ENCODE measurements around the gene SULT4A1. TPM values are rescaled to one million over a fixed set of nuclear protein-coding genes. Genes with fewer than 3 reads are reported as not detected.

The SULT4A1 gene
- total RNA-seq, 1 donor from 2014 or later = 5.9 TPM

DNA sequence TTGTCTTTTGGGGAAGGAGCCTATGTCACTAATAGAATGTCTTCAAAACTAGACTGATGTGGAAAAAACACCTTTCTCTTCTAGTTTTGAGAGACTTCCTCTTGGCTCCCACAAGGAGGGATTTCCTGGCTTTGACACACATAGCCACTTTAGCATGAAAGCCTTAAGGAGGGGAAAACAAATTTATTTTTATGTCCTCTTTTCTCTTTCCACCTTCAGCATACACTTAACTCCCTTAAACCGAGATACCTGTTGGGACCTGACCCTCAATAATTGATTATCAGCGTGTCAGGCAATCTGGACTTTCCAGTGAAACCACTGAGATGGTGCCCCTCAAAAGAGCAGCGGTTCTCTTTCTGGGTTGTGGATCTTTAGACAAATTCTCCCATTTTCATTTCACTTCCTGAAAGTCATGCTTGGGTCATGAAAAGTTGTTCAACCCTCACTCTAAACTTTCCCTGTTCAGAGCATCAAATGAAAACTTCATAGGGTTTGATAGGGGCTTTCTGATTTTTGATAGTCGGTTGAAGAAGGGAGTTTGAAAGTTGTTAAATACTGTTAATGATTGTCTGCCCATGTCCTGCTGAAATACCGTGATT lies 59.3 kb downstream of the SULT4A1 start:
- H2AFZ ChIP-seq (ENCODE audit: low read depth, low read length) = no peak overlapping the region
- Mint-ChIP-seq H3K36me3 (ENCODE audit: low read depth, unreplicated experiment) (peaks cover 4% of the 10 kb centered on the region), H3K4me1 (ENCODE audit: low read depth, unreplicated experiment) (no peaks in the 10 kb centered on the region), H3K27me3 (ENCODE audit: low read depth, unreplicated experiment) (peaks cover 7% of the 10 kb centered on the region), H3K9me3 (ENCODE audit: unreplicated experiment) (peaks cover 3% of the 10 kb centered on the region), H3K4me3 (ENCODE audit: unreplicated experiment) (no peak overlapping the region), H3K27ac (ENCODE audit: unreplicated experiment) (no peak overlapping the region)
- H3K4me2 ChIP-seq (ENCODE audit: low read length) = no peak overlapping the region
- no peaks in the 10 kb centered on the region for H3K27me3 ChIP-seq (ENCODE audit: insufficient read depth, low read length)
- H3K9me3 ChIP-seq (ENCODE audit: insufficient read depth, low read depth, low read length) = no peaks in the 10 kb centered on the region
- no peaks in the 10 kb centered on the region for H3K79me2 ChIP-seq (ENCODE audit: insufficient read depth, low read length)
- no peak overlapping the region for H3K9ac ChIP-seq (ENCODE audit: low read length)
- no peaks in the 10 kb centered on the region for H3K36me3 ChIP-seq (ENCODE audit: insufficient read depth, low read length)
- DNase-seq (ENCODE audit: low read depth) = no peak
- no peaks in the 10 kb centered on the region for H4K20me1 ChIP-seq (ENCODE audit: insufficient read depth, low read length)
- FAIRE-seq = no peak
- H3K4me1 ChIP-seq (ENCODE audit: insufficient read depth, low read length) = no peaks in the 10 kb centered on the region
- no peak overlapping the region for H3K27ac ChIP-seq (ENCODE audit: low read depth, low read length)
- TF ChIP-seq, protein P1, sequence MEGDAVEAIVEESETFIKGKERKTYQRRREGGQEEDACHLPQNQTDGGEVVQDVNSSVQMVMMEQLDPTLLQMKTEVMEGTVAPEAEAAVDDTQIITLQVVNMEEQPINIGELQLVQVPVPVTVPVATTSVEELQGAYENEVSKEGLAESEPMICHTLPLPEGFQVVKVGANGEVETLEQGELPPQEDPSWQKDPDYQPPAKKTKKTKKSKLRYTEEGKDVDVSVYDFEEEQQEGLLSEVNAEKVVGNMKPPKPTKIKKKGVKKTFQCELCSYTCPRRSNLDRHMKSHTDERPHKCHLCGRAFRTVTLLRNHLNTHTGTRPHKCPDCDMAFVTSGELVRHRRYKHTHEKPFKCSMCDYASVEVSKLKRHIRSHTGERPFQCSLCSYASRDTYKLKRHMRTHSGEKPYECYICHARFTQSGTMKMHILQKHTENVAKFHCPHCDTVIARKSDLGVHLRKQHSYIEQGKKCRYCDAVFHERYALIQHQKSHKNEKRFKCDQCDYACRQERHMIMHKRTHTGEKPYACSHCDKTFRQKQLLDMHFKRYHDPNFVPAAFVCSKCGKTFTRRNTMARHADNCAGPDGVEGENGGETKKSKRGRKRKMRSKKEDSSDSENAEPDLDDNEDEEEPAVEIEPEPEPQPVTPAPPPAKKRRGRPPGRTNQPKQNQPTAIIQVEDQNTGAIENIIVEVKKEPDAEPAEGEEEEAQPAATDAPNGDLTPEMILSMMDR (IDR thresholded peaks at IDR 0.05; ENCODE audit: insufficient read depth, low read depth, low read length) = no peak
- TF ChIP-seq EZH2 (IDR thresholded peaks at IDR 0.05; ENCODE audit: insufficient read depth, low read length) = no peak
- H3K4me3 ChIP-seq (ENCODE audit: insufficient read depth, low read depth, low read length) = no peak overlapping the region

DNA sequence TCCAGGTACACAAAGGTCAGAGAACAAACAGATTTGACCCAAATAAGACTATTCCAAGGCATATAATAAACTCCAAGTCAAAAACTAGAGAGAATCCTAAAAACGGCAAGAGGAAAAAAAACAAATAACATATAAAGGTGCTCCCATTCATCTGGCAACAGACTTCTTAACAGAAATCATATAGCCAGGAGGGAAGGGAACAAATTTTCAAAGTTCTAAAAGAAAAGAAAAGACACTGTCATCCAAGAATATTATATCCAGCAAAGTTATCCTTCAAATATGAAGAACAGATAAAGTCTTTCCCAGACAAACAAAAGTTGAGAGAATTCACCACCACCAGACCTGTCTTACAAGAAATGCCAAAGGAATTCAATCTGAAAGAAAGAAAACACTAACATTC lies 61.3 kb downstream of the SULT4A1 start:
- H3K4me1 ChIP-seq (ENCODE audit: insufficient read depth, low read length) = no peaks in the 10 kb centered on the region
- H3K27ac ChIP-seq (ENCODE audit: low read depth, low read length) = no peak overlapping the region
- H3K4me3 ChIP-seq (ENCODE audit: insufficient read depth, low read depth, low read length) = no peak overlapping the region
- H3K27me3 ChIP-seq (ENCODE audit: insufficient read depth, low read length) = no peaks in the 10 kb centered on the region
- H3K4me1 Mint-ChIP-seq (ENCODE audit: low read depth, unreplicated experiment) = no peaks in the 10 kb centered on the region
- peaks cover 9% of the 10 kb centered on the region for H3K27me3 Mint-ChIP-seq (ENCODE audit: low read depth, unreplicated experiment)
- no peak overlapping the region for H3K9ac ChIP-seq (ENCODE audit: low read length)
- H3K4me3 Mint-ChIP-seq (ENCODE audit: unreplicated experiment) = no peak overlapping the region
- DNase-seq (ENCODE audit: low read depth) = no peak
- no peaks in the 10 kb centered on the region for H3K9me3 ChIP-seq (ENCODE audit: insufficient read depth, low read depth, low read length)
- peaks cover 3% of the 10 kb centered on the region for H3K9me3 Mint-ChIP-seq (ENCODE audit: unreplicated experiment)
- TF ChIP-seq, protein P1 (IDR thresholded peaks at IDR 0.05; ENCODE audit: insufficient read depth, low read depth, low read length) = no peak
- no peak for TF ChIP-seq EZH2 (IDR thresholded peaks at IDR 0.05; ENCODE audit: insufficient read depth, low read length)
- no peak overlapping the region for H3K27ac Mint-ChIP-seq (ENCODE audit: unreplicated experiment)
- no peak for FAIRE-seq
- H4K20me1 ChIP-seq (ENCODE audit: insufficient read depth, low read length) = no peaks in the 10 kb centered on the region
- H3K4me2 ChIP-seq (ENCODE audit: low read length) = no peak overlapping the region
- no peaks in the 10 kb centered on the region for H3K79me2 ChIP-seq (ENCODE audit: insufficient read depth, low read length)
- H2AFZ ChIP-seq (ENCODE audit: low read depth, low read length) = no peak overlapping the region
- H3K36me3 Mint-ChIP-seq (ENCODE audit: low read depth, unreplicated experiment) = peaks cover 4% of the 10 kb centered on the region
- H3K36me3 ChIP-seq (ENCODE audit: insufficient read depth, low read length) = no peaks in the 10 kb centered on the region

DNA sequence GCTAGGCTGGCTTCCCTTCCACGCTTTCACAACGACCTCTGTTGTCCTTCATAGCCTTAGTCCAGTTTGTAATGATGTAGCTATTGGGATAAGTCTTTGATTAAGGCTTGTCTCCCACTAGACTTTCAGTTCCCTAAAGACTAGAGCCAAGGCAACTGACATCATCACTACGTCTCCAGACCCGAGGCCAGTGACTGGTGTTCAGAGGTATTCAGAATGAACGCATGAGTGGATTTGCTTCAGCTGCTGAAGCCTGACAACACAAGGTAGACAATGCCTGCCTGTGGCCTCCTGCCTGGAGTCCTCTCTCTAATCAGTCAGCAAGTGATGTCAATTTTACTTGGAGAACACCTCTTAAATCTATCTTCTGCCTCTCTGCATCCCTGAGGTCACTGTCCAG lies 63.8 kb downstream of the SULT4A1 start:
- no peak for FAIRE-seq
- no peaks in the 10 kb centered on the region for H3K36me3 ChIP-seq (ENCODE audit: insufficient read depth, low read length)
- no peaks in the 10 kb centered on the region for H3K9me3 ChIP-seq (ENCODE audit: insufficient read depth, low read depth, low read length)
- H3K4me3 ChIP-seq (ENCODE audit: insufficient read depth, low read depth, low read length) = no peak overlapping the region
- Mint-ChIP-seq H3K4me1 (ENCODE audit: low read depth, unreplicated experiment) (no peaks in the 10 kb centered on the region), H3K36me3 (ENCODE audit: low read depth, unreplicated experiment) (peaks cover 4% of the 10 kb centered on the region), H3K9me3 (ENCODE audit: unreplicated experiment) (peaks cover 3% of the 10 kb centered on the region), H3K27me3 (ENCODE audit: low read depth, unreplicated experiment) (peaks cover 14% of the 10 kb centered on the region), H3K27ac (ENCODE audit: unreplicated experiment) (no peak overlapping the region), H3K4me3 (ENCODE audit: unreplicated experiment) (no peak overlapping the region)
- no peaks in the 10 kb centered on the region for H3K4me1 ChIP-seq (ENCODE audit: insufficient read depth, low read length)
- TF ChIP-seq, protein P1 (IDR thresholded peaks at IDR 0.05; ENCODE audit: insufficient read depth, low read depth, low read length) = no peak
- no peak for TF ChIP-seq EZH2 (IDR thresholded peaks at IDR 0.05; ENCODE audit: insufficient read depth, low read length)
- peak; percentile 51 for DNase-seq (ENCODE audit: low read depth)
- H3K9ac ChIP-seq (ENCODE audit: low read length) = no peak overlapping the region
- no peaks in the 10 kb centered on the region for H3K79me2 ChIP-seq (ENCODE audit: insufficient read depth, low read length)
- H3K4me2 ChIP-seq (ENCODE audit: low read length) = no peak overlapping the region
- H3K27me3 ChIP-seq (ENCODE audit: insufficient read depth, low read length) = no peaks in the 10 kb centered on the region
- no peak overlapping the region for H3K27ac ChIP-seq (ENCODE audit: low read depth, low read length)
- H2AFZ ChIP-seq (ENCODE audit: low read depth, low read length) = no peak overlapping the region
- H4K20me1 ChIP-seq (ENCODE audit: insufficient read depth, low read length) = no peaks in the 10 kb centered on the region
